Measurements from ENCODE around the gene SPC24.
"Not testable (repeated sequence)": the region's sequence is repeated elsewhere in the genome, so short reads cannot be mapped to it uniquely, and the experiment has no call there.

The SPC24 gene

GRCh38 chr19:11123114-11123513 is 32.5 kb downstream of the SPC24 start:
- no peak for DNase-seq

- DNase-seq: not testable (repeated sequence)
Observed at GRCh38 chr19:11121963-11122362, 33.6 kb downstream of the SPC24 start.

GRCh38 chr19:11116507-11116906 is 39.1 kb downstream of the SPC24 start:
- no peak for DNase-seq

GRCh38 chr19:11115895-11116446 is 39.6 kb downstream of the SPC24 start:
- DNase-seq: no peak

GRCh38 chr19:11115042-11115441 is 40.5 kb downstream of the SPC24 start:
- DNase-seq: no peak

DNA sequence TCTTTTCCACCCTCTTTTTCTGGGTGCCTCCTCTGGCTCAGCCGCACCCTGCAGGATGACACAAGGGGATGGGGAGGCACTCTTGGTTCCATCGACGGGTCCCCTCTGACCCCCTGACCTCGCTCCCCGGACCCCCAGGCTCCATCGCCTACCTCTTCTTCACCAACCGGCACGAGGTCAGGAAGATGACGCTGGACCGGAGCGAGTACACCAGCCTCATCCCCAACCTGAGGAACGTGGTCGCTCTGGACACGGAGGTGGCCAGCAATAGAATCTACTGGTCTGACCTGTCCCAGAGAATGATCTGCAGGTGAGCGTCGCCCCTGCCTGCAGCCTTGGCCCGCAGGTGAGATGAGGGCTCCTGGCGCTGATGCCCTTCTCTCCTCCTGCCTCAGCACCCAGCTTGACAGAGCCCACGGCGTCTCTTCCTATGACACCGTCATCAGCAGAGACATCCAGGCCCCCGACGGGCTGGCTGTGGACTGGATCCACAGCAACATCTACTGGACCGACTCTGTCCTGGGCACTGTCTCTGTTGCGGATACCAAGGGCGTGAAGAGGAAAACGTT is 42.4 kb downstream of the SPC24 start:
- DNase-seq: no peak

- no peak for DNase-seq
Observed at GRCh38 chr19:11111771-11112144, 43.8 kb downstream of the SPC24 start.

GRCh38 chr19:11111117-11111770 is 44.3 kb downstream of the SPC24 start:
- DNase-seq: no peak

DNA sequence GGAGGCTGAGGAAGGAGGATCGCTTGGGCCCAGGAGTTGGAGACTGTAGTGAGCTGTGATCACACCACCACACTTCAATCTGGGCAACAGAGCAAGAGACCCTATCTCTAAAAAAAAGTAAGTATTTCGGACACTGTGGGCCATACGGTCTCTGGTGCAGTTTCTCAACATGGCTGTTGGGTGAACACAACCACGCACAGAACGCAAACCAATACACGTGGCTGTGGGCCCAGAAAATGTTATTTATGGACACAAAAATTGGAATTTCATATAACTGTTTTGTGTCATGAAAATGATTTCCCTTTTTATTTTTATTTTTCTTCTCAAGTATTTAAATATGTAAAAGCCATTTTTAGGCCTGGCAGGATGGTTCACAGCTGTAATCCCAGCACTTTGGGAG is 46.8 kb downstream of the SPC24 start:
- no peak for DNase-seq

DNA sequence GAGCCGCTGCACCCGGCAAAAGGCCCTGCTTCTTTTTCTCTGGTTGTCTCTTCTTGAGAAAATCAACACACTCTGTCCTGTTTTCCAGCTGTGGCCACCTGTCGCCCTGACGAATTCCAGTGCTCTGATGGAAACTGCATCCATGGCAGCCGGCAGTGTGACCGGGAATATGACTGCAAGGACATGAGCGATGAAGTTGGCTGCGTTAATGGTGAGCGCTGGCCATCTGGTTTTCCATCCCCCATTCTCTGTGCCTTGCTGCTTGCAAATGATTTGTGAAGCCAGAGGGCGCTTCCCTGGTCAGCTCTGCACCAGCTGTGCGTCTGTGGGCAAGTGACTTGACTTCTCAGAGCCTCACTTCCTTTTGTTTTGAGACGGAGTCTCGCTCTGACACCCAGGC is 49.1 kb downstream of the SPC24 start:
- no peak for DNase-seq

- DNase-seq: no peak
Observed at GRCh38 chr19:11105014-11105636, 50.5 kb downstream of the SPC24 start.

DNA sequence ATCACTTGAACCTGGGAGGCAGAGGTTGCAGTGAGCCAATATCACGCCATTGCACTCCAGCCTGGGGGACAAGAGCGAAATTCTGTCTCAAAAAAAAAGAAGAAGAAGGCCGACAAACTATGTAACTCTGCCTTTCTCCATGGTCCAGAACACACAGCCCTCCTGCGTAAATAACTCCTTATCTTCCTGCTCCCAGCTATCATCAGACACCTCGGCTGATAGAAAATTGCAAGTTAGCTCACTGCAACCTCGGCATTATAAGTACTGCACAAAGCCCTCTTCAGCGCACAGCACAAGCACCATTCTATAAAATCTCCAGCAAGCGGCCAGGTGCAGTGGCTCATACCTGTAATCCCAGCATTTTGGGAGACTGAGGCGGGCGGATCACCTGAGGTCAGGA is 51.9 kb downstream of the SPC24 start:
- DNase-seq: not testable (repeated sequence)

- no peak for DNase-seq
Observed at GRCh38 chr19:11102944-11103343, 52.6 kb downstream of the SPC24 start.

DNA sequence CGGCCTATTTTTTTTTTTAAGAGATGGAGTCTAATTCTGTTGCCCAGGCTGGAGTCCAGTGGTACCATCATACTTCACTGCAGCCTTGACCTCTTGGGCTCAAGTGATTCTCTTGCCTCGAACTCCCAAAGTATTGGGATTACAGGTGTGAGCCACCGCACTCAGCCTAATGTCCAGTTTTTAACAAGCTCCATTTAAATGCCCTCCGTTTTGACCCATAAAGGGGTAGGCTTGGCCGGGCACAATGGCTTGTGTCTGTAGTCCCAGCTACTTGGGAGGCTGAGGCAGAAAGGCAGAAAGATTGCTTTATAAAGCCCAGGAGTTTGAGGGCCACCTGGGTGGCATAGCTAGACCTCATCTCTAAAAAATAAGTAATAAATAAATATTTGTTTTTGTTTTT is 54.5 kb downstream of the SPC24 start:
- no peak for DNase-seq

DNA sequence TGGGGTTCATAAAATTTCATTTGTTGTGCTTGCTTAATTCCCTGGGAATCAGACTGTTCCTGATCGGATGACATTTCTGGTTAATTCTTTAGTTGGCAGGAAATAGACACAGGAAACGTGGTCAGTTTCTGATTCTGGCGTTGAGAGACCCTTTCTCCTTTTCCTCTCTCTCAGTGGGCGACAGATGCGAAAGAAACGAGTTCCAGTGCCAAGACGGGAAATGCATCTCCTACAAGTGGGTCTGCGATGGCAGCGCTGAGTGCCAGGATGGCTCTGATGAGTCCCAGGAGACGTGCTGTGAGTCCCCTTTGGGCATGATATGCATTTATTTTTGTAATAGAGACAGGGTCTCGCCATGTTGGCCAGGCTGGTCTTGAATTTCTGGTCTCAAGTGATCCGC is 55.5 kb downstream of the SPC24 start:
- no peak for DNase-seq

DNA sequence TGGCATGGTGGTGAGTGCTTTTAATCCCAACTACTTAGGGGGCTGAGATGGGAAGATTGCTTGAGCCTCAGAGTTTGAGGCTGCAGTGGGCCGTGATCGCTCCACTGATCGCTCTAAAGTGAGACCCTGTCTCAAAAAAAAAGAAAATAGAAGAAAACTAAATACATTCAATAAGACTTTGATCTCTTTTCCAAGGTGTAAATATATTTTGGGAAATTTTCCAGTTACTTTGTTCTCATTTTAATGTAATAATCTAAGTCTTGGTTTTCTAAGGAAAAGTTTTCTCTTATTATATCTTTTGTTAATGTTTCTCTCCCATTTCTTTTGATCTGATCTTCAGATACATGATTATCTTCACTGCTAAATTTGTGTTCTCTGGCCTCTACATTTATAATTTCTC is 56.7 kb downstream of the SPC24 start:
- DNase-seq: no peak

- no peak for DNase-seq
Observed at GRCh38 chr19:11098327-11098726, 57.3 kb downstream of the SPC24 start.

DNA sequence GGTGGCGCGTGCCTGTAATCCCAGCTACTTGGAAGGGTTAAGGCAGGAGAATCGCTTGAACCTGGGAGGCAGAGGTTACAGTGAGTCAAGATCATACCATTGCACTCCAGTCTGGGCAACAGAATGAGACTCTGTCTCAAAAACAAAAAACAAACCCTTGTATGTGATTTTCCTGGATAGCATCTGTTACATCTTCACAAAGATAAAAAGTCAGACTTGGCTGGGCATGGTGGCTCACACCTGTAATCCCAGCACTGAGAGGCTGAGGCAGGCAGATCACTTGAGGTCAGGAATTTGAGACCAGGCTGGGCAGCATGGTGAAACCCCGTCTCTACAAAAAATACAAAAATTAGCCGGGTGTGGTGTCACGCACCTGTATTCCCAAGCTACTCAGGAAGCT is 58.2 kb downstream of the SPC24 start:
- DNase-seq: not testable (repeated sequence)

DNA sequence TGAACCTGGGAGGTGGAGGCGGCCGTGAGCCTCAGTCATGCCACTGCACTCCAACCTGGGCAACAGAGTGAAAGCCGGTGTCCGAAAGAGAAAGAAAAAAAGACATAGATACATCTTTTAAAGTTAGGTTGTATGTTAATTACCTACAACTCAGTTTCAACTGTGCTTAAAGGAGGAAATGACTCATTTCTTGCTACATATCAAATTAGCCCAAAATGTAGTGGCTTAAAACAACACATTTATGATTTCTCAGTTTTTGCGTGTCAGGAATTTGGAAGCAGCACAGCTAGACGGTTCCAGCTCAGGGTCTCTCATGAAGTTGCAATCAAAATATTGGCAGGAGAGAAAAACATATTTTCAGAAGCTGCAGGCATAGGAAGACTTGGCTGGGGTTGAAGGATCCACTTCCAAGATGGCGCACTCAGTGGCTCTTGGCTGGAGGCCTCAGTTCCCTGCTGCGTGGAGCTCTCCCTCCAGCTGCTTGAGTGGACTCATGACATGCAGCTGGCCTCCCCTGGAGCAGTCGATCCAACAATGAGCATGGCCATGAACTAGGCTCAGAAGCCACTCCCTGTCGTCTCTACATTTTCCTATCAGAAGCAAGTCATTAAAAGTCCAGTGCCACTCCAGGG is 59.3 kb downstream of the SPC24 start:
- DNase-seq: no peak

Measured in amniotic stem cell (primary cell).